GM12878 (cell line): ENCODE results near the gene DUSP22. TPM values are rescaled to one million over a fixed set of nuclear protein-coding genes. Genes with fewer than 3 reads are reported as not detected.

Experiments used
- ATAC-seq: fragments of 200-7000 bp; cut with Tn5 transposase; 3 replicates; pipeline ENCODE4 v1.9.1; 2020; ENCODE audit warnings: mild to moderate bottlenecking, moderate library complexity
- BruUV-seq: library from RNA; stranded (reverse); fragments of 400-500 nt; replicated peaks from 2 replicates; lab custom pipeline; 2021; lab: Mats Ljungman, UMichigan
- CTCF ChIA-PET: fragments of 300-600 bp; sonication (Branson Sonifier 250); formaldehyde crosslinking; extraction: SDS; loops from one replicate; lab custom pipeline; 2021; ENCODE audit warnings: inconsistent platforms; lab: Yijun Ruan, JAX
- POLR2A ChIA-PET: fragments of 350-600 bp; formaldehyde crosslinking; extraction: SDS; loops from one replicate; lab custom pipeline; 2021; ENCODE audit warnings: inconsistent platforms; lab: Charles Lee
- RAD21 ChIA-PET: fragments of 300-600 bp; sonication (Branson Sonifier 250); formaldehyde crosslinking; loops from one replicate; lab custom pipeline; 2023; ENCODE audit warnings: antibody characterized with exemption; ENCODE audit not compliant: unreplicated experiment; lab: Charles Lee
- SMC1A ChIA-PET: fragments of 300-600 bp; sonication (Branson Sonifier 250); formaldehyde crosslinking; loops from one replicate; lab custom pipeline; 2023; ENCODE audit not compliant: unreplicated experiment, uncharacterized antibody; lab: Charles Lee
- DNase-seq: peaks from one replicate; pipeline ENCODE4 v3.0.0-alpha.2; 2011; ENCODE audit warnings: low read depth, low spot score
- FAIRE-seq: peaks from 3 replicates; lab custom pipeline; 2011; peaks lifted over from hg19 to GRCh38; lab: Jason Lieb, UNC
- H2AFZ ChIP-seq: 2 replicates; pipeline ENCODE4 v1.6.0; 2011; ENCODE audit warnings: low read depth, low read length, control low read depth; ENCODE audit not compliant: control insufficient read depth
- H3K27ac ChIP-seq: 2 replicates; pipeline ENCODE4 v1.5.1; 2011; ENCODE audit warnings: control low read depth; ENCODE audit not compliant: control insufficient read depth, insufficient read depth
- H3K27me3 ChIP-seq, 2 experiments: replicated peaks in 1 of 2; 2 replicates each; pipeline versions ENCODE4 v1.6.0 to v1.6.1; 2011; ENCODE audit warnings: low read length in 1 of 2; ENCODE audit not compliant: control insufficient read depth in 2 of 2, insufficient read depth in 2 of 2
- H3K36me3 ChIP-seq, 2 experiments: 2 replicates each; pipeline ENCODE4 v1.5.1; 2011; ENCODE audit warnings: low read length in 1 of 2; ENCODE audit not compliant: control insufficient read depth in 2 of 2, insufficient read depth in 2 of 2
- H3K4me1 ChIP-seq: 2 replicates; pipeline ENCODE4 v1.6.1; 2011; ENCODE audit warnings: mild to moderate bottlenecking, low read length, moderate library complexity, mixed read lengths; ENCODE audit not compliant: control insufficient read depth, insufficient read depth
- H3K4me2 ChIP-seq: 2 replicates; pipeline ENCODE4 v1.6.0; 2011; ENCODE audit warnings: control low read depth; ENCODE audit not compliant: control insufficient read depth, insufficient read depth
- H3K4me3 ChIP-seq: fragments of 200-600 bp; sonication (generic); 2 replicates; pipeline ENCODE4 v1.5.1; 2016
- H3K79me2 ChIP-seq: 2 replicates; pipeline ENCODE4 v1.6.0; 2011; ENCODE audit warnings: low read length; ENCODE audit not compliant: control insufficient read depth, insufficient read depth
- H3K9ac ChIP-seq: 2 replicates; pipeline ENCODE4 v1.8.0; 2011; ENCODE audit warnings: low read length, control low read depth, mixed read lengths; ENCODE audit not compliant: control insufficient read depth, insufficient read depth
- H3K9me3 ChIP-seq: replicated peaks from 3 replicates; pipeline ENCODE4 v1.5.1; 2011; ENCODE audit warnings: mild to moderate bottlenecking, low read length; ENCODE audit not compliant: control insufficient read depth, insufficient read depth
- H4K20me1 ChIP-seq: 2 replicates; pipeline ENCODE4 v1.6.0; 2011; ENCODE audit not compliant: control insufficient read depth, insufficient read depth
- BHLHE40 ChIP-seq, 2 experiments: fragments of 450-650 bp in 1 of 2; IDR thresholded peaks; 2 replicates each; pipeline ENCODE4 v1.6.1; 2011 to 2017; ENCODE audit warnings: low read depth in 2 of 2, borderline replicate concordance in 1 of 2, improper control_type of control experiment in 1 of 2, low read length in 1 of 2, mild to moderate bottlenecking in 1 of 2
- BMI1 ChIP-seq: fragments of 450-650 bp; IDR thresholded peaks from 2 replicates; pipeline ENCODE4 v1.6.1; 2016; ENCODE audit warnings: mild to moderate bottlenecking, moderate library complexity, borderline replicate concordance
- CBFB ChIP-seq: IDR thresholded peaks from 2 replicates; pipeline ENCODE4 v1.6.1; 2016; ENCODE audit warnings: antibody characterized with exemption, low read depth
- DPF2 ChIP-seq: fragments of 450-650 bp; IDR thresholded peaks from 2 replicates; pipeline ENCODE4 v1.6.1; 2017; ENCODE audit warnings: mild to moderate bottlenecking
- EED ChIP-seq: sonication (generic); IDR thresholded peaks from 2 replicates; pipeline ENCODE4 v1.6.1; 2016; ENCODE audit warnings: antibody characterized with exemption, low read depth
- FOXM1 ChIP-seq: IDR thresholded peaks from 2 replicates; pipeline ENCODE4 v1.6.1; 2012; ENCODE audit warnings: low read depth, mild to moderate bottlenecking, inconsistent platforms, low read length, moderate library complexity
- KAT2A ChIP-seq: conservative IDR thresholded peaks from 2 replicates; pipeline ENCODE4 v1.6.1; 2011; ENCODE audit warnings: low read depth, low read length; ENCODE audit not compliant: control insufficient read depth
- MEF2A ChIP-seq: IDR thresholded peaks from 2 replicates; pipeline ENCODE4 v1.6.1; 2011; ENCODE audit warnings: low read depth, mild to moderate bottlenecking, low read length, moderate library complexity; ENCODE audit not compliant: insufficient read depth
- PAX5 ChIP-seq: IDR thresholded peaks from 2 replicates; pipeline ENCODE4 v1.6.1; 2011; ENCODE audit warnings: low read depth, low read length, borderline replicate concordance
- POLR2AphosphoS2 ChIP-seq: IDR thresholded peaks from 2 replicates; pipeline ENCODE4 v1.6.1; 2011; ENCODE audit warnings: low read depth, mild to moderate bottlenecking, low read length, improper control_type of control experiment, moderate library complexity
- POU2F2 ChIP-seq: IDR thresholded peaks from 3 replicates; pipeline ENCODE4 v1.6.1; 2011; ENCODE audit warnings: low read depth, mild to moderate bottlenecking, low read length, borderline replicate concordance
- RAD51 ChIP-seq: fragments of 450-650 bp; IDR thresholded peaks from 2 replicates; pipeline ENCODE4 v1.6.1; 2016; ENCODE audit warnings: moderate library complexity, mild to moderate bottlenecking, inconsistent platforms
- SMARCA5 ChIP-seq: fragments of 450-650 bp; IDR thresholded peaks from 2 replicates; pipeline ENCODE4 v1.6.1; 2017; ENCODE audit warnings: mild to moderate bottlenecking
- TBL1XR1 ChIP-seq: IDR thresholded peaks from 2 replicates; pipeline ENCODE4 v1.6.1; 2012; ENCODE audit warnings: low read depth, low read length, improper control_type of control experiment
- YY1 ChIP-seq: IDR thresholded peaks from 2 replicates; pipeline ENCODE4 v1.6.1; 2011; ENCODE audit warnings: low read depth, mild to moderate bottlenecking, low read length
- ZBTB4 ChIP-seq: fragments of 450-650 bp; formaldehyde crosslinking; IDR thresholded peaks from 2 replicates; pipeline ENCODE4 v1.4.0; 2022; ENCODE audit warnings: mild to moderate bottlenecking, moderate library complexity
- ZNF24 ChIP-seq: fragments of 450-650 bp; IDR thresholded peaks from 2 replicates; pipeline ENCODE4 v1.6.1; 2017; ENCODE audit warnings: antibody characterized with exemption, mild to moderate bottlenecking
- WGBS: methylation state at CpG from one replicate; pipeline ENCODE4 v1.1.6; 2016; ENCODE audit warnings: low lambda C conversion rate; ENCODE audit not compliant: insufficient replicate concordance, insufficient coverage; ENCODE audit errors: missing lambda C conversion rate; 5-methylcytosine and 5-hydroxymethylcytosine counted together
- in situ Hi-C: fragments of 300-500 bp; cut with MboI; formaldehyde crosslinking; loops from 9 replicates; pipeline ENCODE4 v1.14.3; 2018; ENCODE audit warnings: mixed read lengths
- intact Hi-C: fragments of 100-400 bp; cut with micrococcal nuclease; formaldehyde crosslinking; loops from one replicate; pipeline ENCODE4 v1.14.2; 2022; ENCODE audit not compliant: unreplicated experiment
- polyA plus RNA-seq, 11 experiments: library from polyadenylated mRNA; depleted of rRNA in 4 of 11; unstranded in 6 of 11; stranded (reverse) in 5 of 11; fragments of >200 nt; fragmentation: Nextera tagmentation in 4 of 11; fragmentation: Illumina TruSeq in 1 of 11; extraction: Ambion mirVana in 4 of 11; extraction: Trizol in 1 of 11; gene quantifications; 1 replicate in 1 of 11; 2 replicates in 10 of 11; pipeline versions ENCODE4 v1.2.1 to v1.2.3, GENCODE V29; 2011 to 2016; ENCODE audit warnings: inconsistent platforms in 2 of 11, missing spikeins in 2 of 11, low read depth in 1 of 11
- total RNA-seq, 4 experiments: library from RNA; depleted of rRNA in 3 of 4; stranded (reverse); fragments of >200 nt in 3 of 4; fragmentation: Illumina TruSeq in 1 of 4; extraction: Trizol in 1 of 4; gene quantifications; 2 replicates each; pipeline versions ENCODE4 v1.2.1 to v1.2.3, GENCODE V29; 2013 to 2021

DUSP22 gene
- total and polyA plus RNA-seq, 10 of the 15 experiments (the other 5 are each of a cell fraction or from before 2014, with no cell fraction given) = 78.9 to 156 (median 107) TPM

GRCh38 chr6:340186-340955 is 48.1 kb downstream of the DUSP22 start:
- no peak for TF ChIP-seq FOXM1
- no peak for TF ChIP-seq RAD51
- TF ChIP-seq KAT2A = no peak
- TF ChIP-seq PAX5 = no peak
- peak in 1 of 2 experiments; percentile 11; a peak in 2 of 4 replicates for TF ChIP-seq BHLHE40 (IDR thresholded peaks at IDR 0.05; ENCODE audit: borderline replicate concordance in 1 of 2, low read depth in 2 of 2, low read length in 1 of 2)
- TF ChIP-seq POU2F2 = no peak
- TF ChIP-seq ZBTB4 = no peak
- no peak for TF ChIP-seq MEF2A
- peak; percentile 36; the same call in 1 of the 2 replicates for TF ChIP-seq YY1
- TF ChIP-seq POLR2AphosphoS2 = no peak
- 0 out of 2 replicates have a peak, but pooled peaks have one; percentile 16 for TF ChIP-seq SMARCA5
- TF ChIP-seq DPF2 = peak; percentile 9; the same call in 1 of the 2 replicates
- peak; percentile 41; the same call in 1 of the 2 replicates for TF ChIP-seq ZNF24
- peak; percentile 59; the same call in 1 of the 2 replicates for TF ChIP-seq EED
- TF ChIP-seq TBL1XR1 = no peak
- TF ChIP-seq CBFB = 0 out of 2 replicates have a peak, but pooled peaks have one; percentile 15
- no peak for TF ChIP-seq BMI1
- TF ChIP-seq, all 136 proteins: peak for 7
- RAD21 ChIA-PET = interaction anchor here (0.6 to 8.7 kb wide), 26 partner anchors 10 to 150 kb away, joined by 3 to 256 read pairs (median 6); partner anchors contain the start of genes DUSP22 and IRF4
- 73% methylated on average over 6 of the region's 6 CpGs for WGBS
- SMC1A ChIA-PET = interaction anchor here (0.7 to 17.1 kb wide), 19 partner anchors 10 to 151 kb away, joined by 3 to 707 read pairs (median 26); partner anchors contain the start of genes DUSP22 and IRF4
- FAIRE-seq (no peak), ATAC-seq (0 out of 3 replicates have a peak, but pooled peaks have one; percentile 0), DNase-seq (no peak)
- Histone ChIP-seq H3K36me3 (peaks cover 15 to 19% of the 10 kb centered on the region in 2 experiments; a peak in 3 of 4 replicates), H3K79me2 (peaks cover 89% of the 10 kb centered on the region), H3K4me3 (peak overlapping the region; percentile 41), H3K4me1 (peaks cover 89% of the 10 kb centered on the region), H4K20me1 (no peaks in the 10 kb centered on the region; the same call in 1 of the 2 replicates), H3K27me3 (no peaks in the 10 kb centered on the region), H3K4me2 (peak overlapping the region; percentile 83), H3K9ac (peak overlapping the region; percentile 57), H2AFZ (no peak overlapping the region), H3K9me3 (no peaks in the 10 kb centered on the region), H3K27ac (peak overlapping the region; percentile 86)
- CTCF ChIA-PET = interaction anchor here (0.6 to 5.2 kb wide), 28 partner anchors 9 to 1097 kb away, joined by 3 to 64 read pairs (median 5); partner anchors contain the start of genes DUSP22 and IRF4
- in situ Hi-C loops (no loop called here), intact Hi-C loops (no loop called here)
- BruUV-seq = TSS peak; percentile 87
- POLR2A ChIA-PET = interaction anchor here (0.6 to 7.4 kb wide), 18 partner anchors 10 to 113 kb away, joined by 3 to 150 read pairs (median 6); partner anchors contain the start of genes DUSP22 and IRF4
